Activated T-helper 1 cell treated with Interleukin-2 at 50 U/mL for 16 hours (primary cell): Measurements from ENCODE around the gene SRRT.

ENCODE experiments used
- DNase-seq: peaks from one replicate; pipeline ENCODE4 v3.0.0-alpha.2; 2020; ENCODE audit warnings: low read depth

Gene SRRT

DNA sequence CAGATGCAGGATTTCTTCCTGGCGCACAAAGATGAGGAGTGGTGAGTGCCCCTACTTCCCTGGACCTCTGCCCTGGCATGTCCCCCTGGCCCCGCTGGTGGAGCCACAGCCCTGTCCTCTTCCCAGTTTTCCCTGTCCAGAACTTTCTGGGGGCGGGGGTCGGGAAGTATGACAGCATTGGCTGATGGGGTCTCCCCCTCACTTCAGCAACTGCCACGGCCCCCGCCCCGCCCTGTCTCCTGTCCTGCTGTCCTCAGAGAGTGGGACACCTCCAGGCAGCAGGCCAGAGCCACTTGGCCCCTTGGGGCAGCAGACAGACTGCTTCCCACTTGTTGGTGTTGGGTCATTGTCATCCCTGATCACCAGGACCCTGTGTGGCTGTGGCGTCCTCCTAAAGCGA is 7.3 kb downstream of the SRRT start:
- DNase-seq, result no peak

DNA sequence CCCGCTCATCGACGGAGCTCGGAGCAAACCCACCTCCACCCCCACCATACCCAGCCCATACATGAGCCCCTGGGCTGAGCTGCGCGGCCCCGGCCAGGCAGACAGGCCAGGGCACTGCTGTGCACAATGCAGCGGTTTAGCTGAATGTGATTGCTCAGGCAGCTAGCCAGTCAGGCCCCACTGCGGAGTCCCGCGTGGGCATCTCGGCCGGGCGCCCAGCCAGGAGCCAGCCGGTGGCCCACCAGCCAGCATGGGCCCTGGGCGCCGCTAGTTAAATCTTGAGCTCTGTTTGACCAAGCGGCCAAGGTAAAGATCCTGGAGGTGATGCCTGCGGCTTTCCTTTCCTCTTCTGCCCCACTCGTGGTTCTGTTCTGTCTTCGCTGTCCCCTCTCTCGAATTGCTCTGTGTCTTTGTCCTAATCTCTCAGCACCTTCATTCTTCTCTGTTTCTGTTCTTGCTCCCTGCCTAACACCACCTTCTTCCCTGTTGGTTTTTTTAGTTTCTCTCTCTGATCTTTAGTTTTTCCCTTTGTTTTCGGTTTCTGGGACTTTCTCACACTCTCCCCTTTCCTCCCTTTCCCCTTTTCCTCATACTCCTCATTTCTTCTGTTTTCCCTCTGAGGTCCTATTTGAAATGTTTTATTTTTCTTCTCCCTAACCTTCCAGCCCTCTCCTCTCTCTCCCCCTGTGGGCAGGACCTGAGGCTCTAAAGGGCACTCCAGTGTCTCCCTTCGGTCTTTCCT is 8.1 kb downstream of the SRRT start:
- DNase-seq, result no peak

DNA sequence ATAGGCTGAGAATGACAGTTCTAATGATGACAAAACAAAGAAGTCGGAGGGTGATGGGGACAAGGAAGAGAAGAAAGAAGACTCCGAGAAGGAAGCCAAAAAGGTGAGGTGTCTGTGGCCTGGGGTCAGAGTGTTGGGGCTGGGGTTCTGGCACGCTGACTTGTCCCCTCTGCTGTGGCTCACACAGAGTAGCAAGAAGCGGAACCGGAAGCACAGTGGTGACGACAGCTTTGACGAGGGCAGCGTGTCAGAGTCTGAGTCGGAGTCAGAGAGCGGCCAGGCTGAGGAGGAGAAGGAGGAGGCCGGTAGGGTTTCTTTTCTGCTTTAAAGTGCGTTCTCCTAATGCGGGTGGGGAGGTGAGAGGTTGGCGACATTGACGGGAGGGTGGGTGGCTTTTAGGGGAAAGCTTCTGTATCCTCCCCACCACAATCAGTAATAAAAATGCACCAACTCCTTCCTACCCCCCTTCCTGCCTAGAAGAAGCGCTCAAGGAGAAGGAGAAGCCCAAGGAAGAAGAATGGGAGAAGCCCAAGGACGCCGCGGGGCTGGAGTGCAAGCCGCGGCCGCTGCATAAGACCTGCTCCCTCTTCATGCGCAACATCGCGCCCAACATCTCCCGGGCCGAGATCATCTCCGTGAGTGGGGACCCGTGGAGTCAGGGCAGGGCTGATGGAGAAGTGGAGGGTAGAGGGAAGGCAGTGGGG is 10.0 kb downstream of the SRRT start:
- DNase-seq, result peak; percentile 27

DNA sequence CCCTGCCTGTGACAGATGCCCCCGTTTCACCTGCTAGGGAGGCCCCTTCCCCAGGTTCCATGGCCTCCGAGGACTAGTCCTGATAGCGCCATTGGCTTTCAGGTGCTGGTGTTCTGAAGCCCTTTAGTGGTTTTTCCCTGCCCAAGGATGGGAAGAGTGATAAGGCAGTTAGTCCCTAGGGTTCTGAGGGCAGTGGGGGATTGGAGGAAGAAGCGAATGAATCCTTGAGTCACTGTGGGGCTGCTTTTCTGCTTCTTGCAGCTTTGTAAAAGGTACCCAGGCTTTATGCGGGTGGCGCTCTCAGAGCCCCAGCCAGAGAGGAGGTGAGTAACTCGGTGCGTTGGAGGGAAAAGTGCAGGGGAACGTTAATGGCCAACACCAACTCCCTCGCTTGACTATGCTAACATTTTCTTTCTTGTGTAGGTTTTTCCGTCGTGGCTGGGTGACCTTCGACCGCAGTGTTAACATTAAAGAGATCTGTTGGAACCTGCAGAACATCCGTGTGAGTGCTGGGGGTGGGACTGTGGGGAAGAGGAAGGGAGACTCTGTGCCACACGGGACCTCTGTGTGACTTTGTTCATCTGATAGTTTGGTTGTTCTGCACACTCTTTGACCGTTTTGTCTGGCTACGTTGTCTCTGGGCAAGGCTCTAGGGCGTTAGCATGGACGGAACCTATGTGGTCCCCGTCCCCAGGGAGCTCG is 10.7 kb downstream of the SRRT start:
- no peak for DNase-seq

DNA sequence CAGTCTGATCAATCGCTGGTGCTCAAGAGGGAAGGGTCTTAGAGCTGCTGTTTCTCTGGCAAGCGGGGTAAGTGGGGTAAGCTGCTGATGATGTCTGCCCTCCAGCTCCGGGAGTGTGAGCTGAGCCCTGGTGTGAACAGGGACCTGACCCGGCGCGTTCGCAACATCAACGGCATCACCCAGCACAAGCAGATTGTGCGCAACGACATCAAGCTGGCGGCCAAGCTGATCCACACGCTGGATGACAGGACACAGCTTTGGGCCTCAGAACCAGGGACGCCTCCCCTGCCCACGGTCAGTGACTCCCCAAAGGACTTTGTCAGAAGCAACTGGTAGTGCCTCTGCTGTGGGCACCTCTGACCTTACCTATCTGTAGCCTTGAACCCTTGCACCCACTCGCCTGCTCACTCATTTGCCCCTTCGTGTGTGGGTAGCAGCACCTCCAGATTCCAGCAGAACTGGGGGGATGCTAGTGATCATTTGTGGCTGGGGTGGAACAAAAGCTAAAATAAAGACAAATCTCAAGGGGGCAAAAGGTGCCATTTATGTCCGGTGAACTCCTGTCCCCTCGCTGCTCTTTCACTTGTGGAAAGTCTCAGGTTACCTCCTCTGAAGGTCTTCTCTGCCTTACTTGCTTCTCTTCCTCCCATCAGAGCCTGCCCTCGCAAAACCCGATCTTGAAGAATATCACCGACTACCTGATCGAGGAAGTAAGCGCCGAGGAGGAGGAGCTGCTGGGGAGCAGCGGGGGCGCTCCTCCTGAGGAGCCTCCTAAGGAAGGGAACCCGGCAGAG is 11.4 kb downstream of the SRRT start:
- no peak for DNase-seq

DNA sequence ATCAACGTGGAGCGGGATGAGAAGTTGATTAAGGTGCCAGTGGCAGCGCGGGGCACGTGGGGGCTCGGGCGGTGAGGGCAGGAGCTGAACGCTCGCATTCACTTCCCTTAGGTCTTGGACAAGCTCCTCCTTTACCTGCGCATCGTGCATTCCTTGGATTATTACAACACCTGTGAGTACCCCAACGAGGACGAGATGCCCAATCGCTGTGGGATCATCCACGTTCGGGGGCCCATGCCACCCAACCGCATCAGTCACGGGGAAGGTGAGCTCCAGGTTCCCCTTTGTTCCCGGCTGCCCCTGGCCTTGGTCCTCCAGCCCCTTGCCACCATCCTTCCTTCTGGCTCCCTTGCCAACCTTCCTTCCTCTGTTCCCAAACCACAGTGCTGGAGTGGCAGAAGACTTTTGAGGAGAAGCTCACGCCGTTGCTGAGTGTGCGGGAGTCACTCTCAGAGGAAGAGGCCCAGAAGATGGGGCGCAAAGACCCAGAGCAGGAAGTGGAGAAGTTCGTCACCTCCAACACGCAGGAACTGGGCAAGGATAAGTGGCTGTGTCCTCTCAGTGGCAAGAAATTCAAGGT is 12.1 kb downstream of the SRRT start:
- DNase-seq, result no peak

DNA sequence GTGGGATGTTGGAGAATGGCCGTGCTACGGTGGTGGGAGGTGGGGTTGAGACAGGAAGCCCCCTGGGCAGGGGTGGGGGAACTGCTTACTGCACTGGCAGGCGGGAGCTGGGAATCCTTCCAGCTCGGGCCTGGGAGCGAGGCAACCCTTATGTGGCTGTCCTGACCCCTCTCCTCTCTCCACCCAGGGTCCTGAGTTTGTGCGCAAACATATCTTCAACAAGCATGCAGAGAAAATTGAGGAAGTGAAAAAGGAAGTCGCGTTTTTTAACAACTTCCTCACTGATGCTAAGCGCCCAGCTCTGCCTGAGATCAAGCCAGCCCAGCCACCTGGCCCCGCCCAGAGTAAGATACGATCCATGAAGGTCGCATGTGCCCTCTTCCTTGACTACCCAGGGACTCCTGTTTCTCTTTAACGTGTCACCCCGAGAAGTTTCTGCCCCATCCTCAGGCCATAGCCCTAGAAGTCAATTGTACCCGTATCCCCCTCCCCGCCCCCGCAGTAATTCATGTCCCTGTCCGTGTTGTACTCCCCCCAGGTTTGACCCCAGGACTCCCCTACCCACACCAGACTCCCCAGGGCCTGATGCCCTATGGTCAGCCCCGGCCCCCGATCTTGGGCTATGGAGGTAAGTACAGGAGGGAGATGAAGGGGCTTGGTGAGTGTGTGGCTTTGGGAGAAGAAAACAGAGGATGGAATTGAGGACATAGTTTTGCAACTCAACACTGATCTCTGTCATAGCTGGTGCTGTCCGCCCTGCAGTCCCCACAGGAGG is 12.8 kb downstream of the SRRT start:
- peak; percentile 33 for DNase-seq

DNA sequence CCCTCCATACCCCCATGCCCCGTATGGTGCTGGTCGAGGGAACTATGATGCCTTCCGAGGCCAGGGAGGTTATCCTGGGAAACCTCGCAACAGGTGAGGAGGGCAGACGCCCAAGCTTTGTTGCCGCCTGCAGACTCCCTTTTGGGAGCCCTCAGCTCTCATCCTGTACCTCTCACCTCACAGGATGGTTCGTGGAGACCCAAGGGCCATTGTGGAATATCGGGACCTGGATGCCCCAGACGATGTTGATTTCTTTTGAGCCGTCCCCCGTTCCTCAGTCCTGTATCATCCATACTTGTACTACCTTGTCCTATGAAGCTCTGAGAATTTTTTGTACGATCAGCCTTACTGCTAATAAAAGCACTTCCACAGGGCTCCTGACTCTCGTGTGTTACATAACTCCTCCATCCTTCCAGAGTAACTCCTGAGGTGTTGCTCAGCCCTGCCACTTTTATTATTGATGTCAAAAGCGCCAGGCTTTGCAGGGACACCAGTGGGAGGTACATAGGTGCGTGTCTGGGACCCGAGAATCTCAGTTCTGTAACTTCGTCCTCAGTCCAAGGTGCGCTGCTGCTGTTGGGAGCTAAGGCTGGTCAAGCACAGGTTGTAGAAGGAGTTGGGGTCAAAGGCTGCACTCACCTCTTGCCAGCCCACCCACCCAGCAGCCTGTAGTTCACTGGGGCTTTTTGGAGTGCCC is 13.5 kb downstream of the SRRT start:
- DNase-seq, result no peak

DNA sequence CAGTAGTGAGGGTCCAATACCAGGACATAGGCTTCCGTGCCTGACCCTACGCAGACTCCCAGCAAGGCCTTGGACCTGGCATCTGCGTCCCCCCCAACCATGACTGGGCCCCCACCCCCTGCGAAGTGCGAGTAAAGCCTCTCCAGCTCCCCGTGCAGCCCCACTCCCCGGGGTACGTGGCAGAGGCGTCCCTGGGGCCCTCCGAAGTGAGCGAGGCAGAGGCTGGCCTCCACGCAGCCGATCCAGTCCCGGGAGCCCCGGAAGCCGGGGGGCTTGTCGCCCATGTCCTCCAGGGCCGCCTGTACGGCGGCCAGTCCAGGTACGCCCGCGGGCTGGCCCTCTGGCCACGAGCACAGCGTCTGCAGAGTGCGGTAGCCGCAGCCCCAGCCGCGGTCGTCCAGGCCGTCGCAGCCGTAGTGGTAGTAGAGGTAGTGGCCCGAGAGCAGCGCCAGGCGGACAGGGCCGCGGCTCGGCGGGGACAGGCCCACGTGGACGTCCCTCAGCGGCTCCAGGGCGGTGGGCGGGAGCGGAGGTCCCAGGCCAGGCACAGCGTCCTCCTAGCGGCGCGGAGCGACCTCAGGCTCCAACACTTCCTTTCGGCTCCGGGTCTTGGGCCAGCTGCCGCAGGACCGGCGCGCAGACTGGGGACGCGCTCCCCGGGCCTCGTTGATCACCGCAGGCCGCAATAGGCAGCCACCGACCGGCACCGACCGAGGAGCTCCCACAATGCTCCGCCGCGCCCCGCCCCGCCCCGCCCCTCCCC is 14.3 kb downstream of the SRRT start, which contains the start of gene UFSP1:
UFSP1 (minus strand) TSS at position 728 of the 763 bp plus-strand sequence; CDS start at position 284, 444 bp downstream.
- DNase-seq, result no peak

DNA sequence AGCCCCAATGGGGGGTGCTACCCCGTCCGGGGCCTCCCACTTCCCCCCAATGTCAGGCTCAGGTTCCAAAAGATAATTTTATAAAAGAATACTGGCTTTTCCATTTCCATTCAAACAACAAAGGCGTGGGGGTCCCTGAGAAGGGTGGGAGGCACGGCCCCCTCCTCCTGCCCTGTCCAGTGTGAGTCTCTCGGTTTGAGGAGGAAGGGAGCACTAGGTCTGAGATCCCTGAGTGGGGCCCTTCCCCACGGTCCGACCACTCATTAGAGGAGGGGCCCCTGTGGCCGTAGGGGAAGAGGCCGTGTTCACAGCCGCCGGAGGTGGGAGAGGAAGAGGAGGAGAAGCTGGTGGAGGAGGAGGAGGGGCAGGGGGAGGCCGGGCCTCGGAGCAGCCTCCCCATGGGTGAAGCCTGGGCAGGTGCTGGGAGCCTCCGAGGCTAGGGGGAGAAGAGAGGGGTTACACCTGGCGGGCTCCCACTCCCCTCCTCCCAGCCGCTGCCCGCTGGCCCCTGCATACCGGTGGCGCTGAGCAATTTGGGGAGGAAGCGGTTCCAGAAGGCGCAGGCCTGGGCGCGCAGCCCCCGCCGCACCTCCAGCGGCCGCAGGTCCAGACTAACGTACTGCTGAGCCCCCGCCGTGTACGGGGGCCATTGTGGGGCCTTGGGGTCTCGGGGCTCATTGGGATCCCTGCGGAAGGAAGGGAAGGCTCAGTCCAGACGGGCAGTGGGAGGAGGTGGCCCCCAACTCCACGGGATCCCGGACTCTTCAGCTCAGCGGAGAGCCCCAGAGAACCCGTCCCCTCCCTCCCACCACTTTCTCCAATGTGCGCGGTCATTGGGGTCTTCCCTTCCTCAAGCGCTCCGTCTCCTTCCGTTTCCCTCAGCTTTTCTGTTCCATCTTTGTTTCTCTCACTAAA is 16.0 kb downstream of the SRRT start:
- no peak for DNase-seq

DNA sequence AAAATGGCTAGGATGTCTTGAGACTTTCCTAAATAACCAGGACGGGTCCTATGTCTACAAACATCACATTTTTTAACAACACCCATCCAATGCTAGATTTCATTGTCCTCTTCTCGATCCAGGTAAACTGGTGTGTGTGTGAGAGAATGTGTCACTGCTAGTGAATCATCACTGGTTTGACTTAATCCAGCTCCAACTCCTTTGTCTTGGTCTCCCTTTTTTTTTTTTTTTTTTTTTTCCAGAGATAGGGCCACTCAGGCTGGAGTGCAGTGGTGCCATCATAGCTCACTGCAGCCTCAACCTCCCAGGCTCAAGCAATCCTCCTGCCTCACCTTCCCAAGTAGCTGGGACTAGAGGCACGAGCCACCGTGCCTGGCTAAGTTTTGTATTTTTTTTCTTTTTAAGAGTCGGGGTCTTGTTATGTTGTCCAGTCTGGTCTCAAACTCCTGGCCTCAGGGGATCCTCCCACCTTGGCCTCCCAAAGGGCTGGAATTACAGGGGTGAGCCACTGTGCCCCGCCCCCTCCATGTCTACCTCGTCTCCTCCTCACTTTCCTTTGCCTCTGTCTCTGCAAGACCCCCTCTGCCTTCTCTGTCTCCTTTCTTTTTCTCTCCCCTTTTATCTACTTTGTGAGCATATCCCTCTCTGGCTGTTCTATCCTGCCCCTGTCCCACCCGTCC is 16.8 kb downstream of the SRRT start:
- DNase-seq, result no peak

DNA sequence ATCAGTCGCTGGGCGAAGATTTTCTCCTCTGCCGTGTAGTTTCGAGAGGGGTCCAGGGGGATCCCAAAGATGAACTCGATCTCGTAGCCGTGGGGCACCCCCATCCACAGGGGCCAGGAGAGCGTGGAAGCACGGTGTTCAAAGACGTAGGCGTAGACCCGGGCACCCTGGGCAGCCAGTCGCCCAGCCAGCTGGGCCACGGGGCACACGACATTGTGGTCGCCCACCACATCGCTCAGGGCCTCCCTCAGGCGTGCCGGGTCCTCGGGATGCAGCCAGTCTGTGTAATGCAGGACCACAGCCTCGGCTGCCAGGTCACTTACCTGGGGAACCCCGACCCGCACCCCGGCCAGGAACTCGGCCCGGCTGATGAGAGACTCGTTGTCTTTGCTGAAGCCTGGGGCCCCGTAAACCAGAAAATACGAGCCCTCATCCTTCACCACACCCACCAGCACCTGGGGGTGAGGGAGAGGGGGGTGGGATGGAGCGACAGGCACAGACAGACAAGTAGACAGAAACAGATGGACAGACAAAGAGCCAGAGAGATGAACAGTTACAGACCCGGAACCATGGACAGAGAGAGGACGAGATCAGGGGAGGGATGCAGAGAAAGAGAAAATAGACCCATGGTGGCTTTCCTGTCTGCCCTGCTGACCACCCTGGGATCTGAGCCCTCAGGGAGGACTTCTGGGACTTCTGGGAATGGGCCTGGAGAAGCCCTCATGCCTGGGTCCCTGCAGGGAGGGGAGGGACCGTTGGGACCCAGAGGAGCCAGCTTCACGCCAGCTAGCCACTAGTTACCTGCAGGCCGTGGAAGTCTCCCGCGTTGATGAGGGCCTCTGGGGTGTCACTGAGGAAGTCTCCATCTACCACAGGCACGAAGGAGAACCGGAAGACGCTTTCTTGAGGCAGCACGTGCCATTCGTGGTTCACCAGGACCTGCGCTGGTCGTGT is 17.7 kb downstream of the SRRT start:
- no peak for DNase-seq

DNA sequence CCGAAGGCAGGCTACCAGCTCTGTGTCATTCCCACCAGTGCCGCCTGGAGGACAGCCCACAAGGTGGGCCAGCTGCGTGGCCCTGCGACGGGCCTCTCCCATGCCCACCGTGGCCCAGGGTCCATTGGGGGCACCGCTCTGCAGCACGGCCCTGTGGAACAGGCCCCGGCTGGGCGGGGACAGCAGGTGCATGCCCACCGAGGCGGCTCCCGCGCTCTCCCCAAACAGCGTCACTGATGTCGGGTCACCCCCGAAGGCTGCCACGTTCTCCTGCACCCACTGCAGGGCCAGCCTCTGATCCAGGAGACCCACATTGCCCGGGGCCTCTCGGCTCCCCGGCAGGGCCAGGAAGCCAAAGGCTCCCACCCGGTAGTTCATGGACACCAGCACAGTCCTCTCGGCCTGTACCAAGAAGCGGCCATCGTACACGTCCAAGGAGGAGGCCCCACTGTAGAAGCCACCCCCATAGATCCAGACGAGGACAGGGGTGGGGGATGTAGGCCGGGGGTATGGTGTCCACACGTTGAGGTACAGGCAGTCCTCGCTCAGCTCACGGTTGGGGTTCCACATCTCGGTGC is 18.5 kb downstream of the SRRT start:
- no peak for DNase-seq

DNA sequence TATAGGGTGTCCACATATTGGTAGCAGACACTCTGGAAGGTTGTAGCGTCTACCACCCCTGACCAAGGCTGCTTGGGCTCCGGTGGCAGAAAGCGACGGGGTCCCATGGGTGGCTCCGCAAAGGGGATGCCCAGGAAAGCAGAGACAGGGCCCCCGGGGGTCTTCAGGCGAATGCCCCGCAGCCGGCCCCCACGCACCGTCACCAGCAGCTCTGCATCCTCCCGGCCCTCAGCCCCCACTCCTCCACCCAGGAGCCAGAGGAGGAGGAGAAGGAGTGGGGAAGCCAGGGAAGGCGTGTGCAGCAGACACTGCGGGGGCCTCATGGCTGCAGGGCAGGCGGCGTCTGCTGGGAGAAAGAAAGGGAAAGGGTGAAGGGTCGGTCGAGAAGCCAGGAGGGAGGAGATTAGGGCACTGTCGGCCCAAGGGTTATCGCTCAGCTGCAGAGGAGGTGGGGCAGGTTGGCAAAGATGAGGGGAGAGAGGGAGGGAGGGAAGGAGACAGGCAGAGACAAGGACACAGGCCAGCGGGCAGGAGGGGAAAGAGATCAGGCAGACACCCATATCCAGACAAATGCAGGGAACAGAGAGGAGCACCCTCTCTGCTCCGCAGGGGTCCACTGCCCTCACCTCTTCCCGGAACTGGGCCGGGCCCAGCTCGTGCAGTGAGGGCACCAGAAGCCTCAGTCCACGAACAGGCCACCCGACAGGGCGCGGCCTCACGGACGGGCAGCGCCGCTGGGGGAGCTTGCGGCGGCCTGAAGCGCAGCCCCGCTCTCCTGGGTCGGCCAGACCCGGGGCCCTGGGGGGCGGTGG is 19.2 kb downstream of the SRRT start:
- no peak for DNase-seq

DNA sequence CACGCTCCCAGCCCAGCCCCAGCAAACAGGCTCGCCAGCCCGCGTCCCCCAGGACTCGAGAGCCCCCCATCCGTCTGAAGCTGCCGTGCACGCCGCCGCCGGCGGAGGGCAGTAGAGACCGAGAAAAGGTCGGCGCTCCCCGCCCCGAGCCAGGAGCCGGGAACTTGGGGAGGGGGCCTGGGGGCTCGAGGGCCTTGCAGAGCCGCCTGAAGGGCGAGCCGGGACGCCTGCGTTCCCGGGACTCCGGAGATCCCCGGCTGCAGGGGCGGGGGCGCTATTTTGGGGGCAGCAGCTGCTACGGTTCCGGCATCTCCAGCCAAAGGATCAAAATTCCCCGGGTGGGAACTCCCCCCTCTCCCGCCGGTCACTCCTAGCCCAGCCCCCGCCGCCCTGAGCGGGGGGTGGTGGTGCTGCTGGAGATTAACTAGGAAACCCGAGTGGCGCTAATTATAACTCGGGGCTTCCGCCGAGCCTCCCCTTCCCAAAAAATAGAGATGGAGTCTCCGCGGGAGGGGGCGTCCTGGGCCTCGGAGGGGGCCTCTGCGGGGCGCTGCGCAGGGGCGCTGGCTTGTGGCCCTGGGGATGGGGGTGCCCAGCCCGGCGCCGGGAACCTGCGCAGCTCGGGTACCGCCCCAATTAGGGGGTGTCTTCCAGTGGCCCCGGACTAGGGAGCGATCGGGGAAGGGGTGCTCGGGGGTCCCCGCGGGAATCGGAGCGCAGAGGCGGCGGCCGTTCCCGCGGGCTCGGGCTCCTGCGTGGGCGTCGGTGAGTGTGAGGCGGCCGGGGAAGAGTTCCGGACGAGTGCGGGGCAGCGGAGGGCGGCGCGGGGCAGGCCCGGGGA is 20.2 kb downstream of the SRRT start:
- no peak for DNase-seq
